Measurements from ENCODE around the gene MACROD1.

MACROD1 gene

GRCh38 chr11:64008283-64008913, 157.5 kb downstream of the MACROD1 start:
- no peak for DNase-seq

- DNase-seq: no peak
Observed at GRCh38 chr11:64007629-64008282, 158.2 kb downstream of the MACROD1 start.

- DNase-seq: no peak
Observed at GRCh38 chr11:64007160-64007628, 158.7 kb downstream of the MACROD1 start.

GRCh38 chr11:64006398-64006797, 159.5 kb downstream of the MACROD1 start:
- no peak for DNase-seq

GRCh38 chr11:64005691-64006090, 160.2 kb downstream of the MACROD1 start:
- no peak for DNase-seq

- no peak for DNase-seq
Observed at GRCh38 chr11:64004590-64004984, 161.3 kb downstream of the MACROD1 start.

GRCh38 chr11:64003807-64004589, 161.9 kb downstream of the MACROD1 start:
- DNase-seq: no peak

- DNase-seq: no peak
Observed at GRCh38 chr11:64001484-64002420, 164.2 kb downstream of the MACROD1 start.

- DNase-seq: no peak
Observed at GRCh38 chr11:64000740-64001483, 165.0 kb downstream of the MACROD1 start.

GRCh38 chr11:64000026-64000739, 165.7 kb downstream of the MACROD1 start:
- peak; percentile 80 for DNase-seq

GRCh38 chr11:63999349-64000025, 166.4 kb downstream of the MACROD1 start:
- DNase-seq: peak; percentile 55

- DNase-seq: peak; percentile 18
Observed at GRCh38 chr11:63998558-63999348, 167.2 kb downstream of the MACROD1 start.

- no peak for DNase-seq
Observed at GRCh38 chr11:63997801-63998337, 168.0 kb downstream of the MACROD1 start.

GRCh38 chr11:63997104-63997700, 168.7 kb downstream of the MACROD1 start:
- no peak for DNase-seq

- no peak for DNase-seq
Observed at GRCh38 chr11:63996512-63996911, 169.4 kb downstream of the MACROD1 start.

- DNase-seq: no peak
Observed at GRCh38 chr11:63993993-63994392, 171.9 kb downstream of the MACROD1 start.

GRCh38 chr11:63993100-63993499, 172.8 kb downstream of the MACROD1 start:
- no peak for DNase-seq

GRCh38 chr11:63991558-63991957, 174.4 kb downstream of the MACROD1 start:
- DNase-seq: no peak

- no peak for DNase-seq
Observed at GRCh38 chr11:63986932-63987513, 178.9 kb downstream of the MACROD1 start.

Data from activated CD4-positive, alpha-beta T cell treated with anti-CD3 and anti-CD28 coated beads, Interleukin-2, Interleukin-6, amounts not matched to agents 100 ng/mL and 50 ng/mL, durations not matched to agents 16 hours and 8 hours (primary cell).